HG03039 (cell line): ENCODE data around the gene SETD2.

Experiments used
- ATAC-seq: cut with Tn5 transposase; IDR thresholded peaks from one replicate; pipeline ENCODE4 v1.9.1; 2021; ENCODE audit warnings: mild to moderate bottlenecking, moderate library complexity; ENCODE audit not compliant: unreplicated experiment

Gene SETD2

DNA sequence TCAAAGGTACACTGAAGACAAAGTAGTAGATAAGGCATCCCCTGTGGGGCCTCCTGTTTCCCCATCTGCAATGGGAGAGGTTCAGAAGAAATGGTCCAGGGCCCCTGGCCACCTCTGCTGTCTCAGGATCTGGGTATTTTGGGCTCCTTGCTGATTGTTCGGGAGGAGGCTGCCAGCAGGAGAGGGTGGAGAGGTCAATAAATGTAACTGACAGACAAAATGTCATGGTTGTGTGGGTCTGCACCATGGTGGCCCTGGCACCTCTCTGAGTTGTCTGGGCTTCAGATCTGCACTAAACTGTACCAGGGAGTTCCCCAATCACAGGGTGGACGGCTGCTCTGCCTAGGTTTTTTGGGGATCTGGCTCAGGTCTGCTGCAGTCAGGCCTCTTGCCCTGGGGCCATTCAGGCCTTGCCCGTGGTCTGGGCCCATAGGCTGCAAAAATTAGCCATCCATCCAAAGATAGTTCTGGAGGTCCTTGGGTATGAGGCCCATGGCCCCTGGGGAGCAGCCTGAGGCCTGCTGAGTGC is 177.1 kb downstream of the SETD2 start:
- ATAC-seq = no peak

GRCh38 chr3:46986055-46986730 is 177.7 kb downstream of the SETD2 start:
- ATAC-seq = no peak

- no peak for ATAC-seq
Observed at GRCh38 chr3:46985588-46985987, 178.3 kb downstream of the SETD2 start.

DNA sequence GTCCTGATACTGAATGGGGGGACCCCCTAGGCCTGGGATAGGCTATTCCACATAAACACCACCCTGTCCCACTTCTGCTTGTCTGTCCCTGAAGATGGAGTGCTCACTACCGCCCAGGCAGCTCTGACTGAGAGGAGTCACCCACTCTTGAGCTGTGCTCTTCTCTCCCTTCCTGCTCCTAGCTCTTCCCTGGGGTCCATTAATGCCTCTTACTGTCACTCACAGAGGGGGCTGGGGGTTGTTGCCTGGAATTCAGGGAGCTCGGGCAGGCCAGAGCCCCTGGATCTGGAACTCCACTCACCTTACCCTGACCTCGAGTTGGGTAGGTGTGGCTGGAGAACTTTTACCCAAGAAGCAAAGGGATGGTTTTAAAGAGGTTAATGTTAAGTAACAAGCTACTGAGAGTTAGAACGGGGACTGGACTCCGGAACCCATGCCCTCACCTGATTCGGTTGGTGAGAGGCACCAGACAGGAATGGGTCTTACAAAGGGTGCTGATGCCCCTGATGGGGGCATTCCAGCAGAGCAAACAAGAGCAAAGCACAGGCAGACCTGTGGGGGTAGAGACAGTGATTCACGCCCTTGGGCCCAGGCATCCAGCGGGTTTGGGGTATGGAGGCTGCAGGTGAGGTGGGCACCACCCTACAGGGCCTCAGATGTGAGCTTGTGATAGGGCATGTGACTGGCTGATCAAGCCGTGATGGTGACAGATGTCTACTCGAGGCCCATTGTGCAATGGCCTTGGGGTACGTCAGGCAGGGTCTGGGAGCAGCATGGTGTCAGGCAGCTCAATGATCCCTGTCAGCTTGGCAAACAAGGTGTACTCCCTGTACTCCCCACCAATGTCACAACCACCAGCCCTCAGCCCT is 179.1 kb downstream of the SETD2 start:
- ATAC-seq = no peak

GRCh38 chr3:46982546-46982945 is 181.4 kb downstream of the SETD2 start:
- ATAC-seq = no peak

DNA sequence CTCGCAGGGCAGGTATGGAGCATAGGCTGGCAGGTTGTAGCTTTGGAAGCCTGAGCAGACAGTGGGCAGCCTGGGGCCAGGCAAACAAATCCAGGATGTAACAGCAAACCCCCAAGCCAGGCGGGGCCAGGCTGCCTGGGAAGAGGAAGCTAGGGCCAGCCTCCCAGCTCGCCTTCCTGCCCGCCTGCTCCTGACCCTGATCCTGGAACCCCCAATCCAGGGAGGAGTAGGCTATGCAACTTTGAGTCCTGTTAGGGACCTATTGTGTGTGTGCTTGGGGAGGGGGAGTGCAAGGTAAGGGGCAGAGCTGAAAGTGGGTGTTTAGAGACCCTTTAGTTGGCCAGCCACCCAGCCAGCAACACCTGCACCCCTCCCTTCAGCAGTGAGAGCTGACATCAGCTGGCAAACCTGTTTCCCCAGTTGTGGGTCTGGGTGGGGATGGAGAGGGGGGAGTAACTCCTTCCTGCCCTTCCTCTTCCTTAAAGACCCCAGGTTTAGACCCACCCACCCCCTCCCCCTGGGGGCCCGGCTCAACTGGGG is 181.9 kb downstream of the SETD2 start:
- ATAC-seq = no peak

GRCh38 chr3:46979958-46980497 is 183.9 kb downstream of the SETD2 start:
- ATAC-seq = peak; percentile 1

- ATAC-seq = peak; percentile 58
Observed at GRCh38 chr3:46978985-46979944, 184.6 kb downstream of the SETD2 start, which contains the start of gene NBEAL2. Gene NBEAL2 (plus strand): TSS chr3:46979666. CDS start chr3:46979862, 196 bp downstream.

- no peak for ATAC-seq
Observed at GRCh38 chr3:46978381-46978780, 185.5 kb downstream of the SETD2 start.

- no peak for ATAC-seq
Observed at GRCh38 chr3:46977811-46978195, 186.1 kb downstream of the SETD2 start.

DNA sequence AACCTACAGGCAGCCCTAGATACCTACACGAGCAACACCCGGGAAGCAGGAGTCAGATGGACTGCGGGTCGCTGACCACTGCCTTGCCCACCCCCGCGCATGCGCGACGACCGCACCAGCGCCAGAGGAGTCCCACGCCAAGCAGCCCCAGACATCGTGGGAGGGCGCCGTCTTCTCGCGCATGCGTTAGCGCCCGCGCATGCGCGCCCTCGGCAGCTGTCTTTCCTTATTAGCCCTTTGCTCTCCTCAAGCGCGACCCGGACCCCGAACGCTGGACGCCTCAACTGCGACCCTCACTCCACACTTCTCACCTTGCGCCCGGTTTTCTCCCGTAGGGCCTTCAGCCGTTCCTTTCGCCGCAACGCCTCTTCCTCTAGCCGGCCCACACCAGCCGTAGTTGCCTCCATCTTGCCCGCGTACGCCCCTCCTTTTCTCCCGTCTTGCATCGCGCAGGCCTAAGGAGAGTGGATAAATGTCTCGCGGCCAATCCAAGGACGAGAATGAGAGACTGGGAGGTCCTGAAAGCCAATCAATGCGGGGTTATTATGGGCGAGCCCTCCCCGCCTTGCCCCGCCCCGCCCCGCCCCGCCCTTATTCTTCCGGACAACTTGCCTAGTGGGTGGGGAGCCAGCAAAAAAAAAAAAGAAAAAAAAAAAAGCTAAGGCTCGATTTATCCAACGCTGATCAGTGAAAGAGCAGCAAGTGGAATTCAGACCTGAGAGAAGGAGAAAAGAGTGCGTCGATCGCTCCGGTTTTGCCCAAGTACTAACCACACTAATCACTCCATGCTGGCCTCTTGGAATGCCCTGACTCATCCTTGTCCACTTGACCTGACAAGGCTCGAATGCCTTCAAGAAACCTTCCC is 187.4 kb downstream of the SETD2 start, which contains the start of gene CCDC12:
TSS of gene CCDC12 (minus strand) at position 420 of the 865 bp plus-strand sequence. CDS start at position 407, 13 bp downstream.
- peak; percentile 52 for ATAC-seq

DNA sequence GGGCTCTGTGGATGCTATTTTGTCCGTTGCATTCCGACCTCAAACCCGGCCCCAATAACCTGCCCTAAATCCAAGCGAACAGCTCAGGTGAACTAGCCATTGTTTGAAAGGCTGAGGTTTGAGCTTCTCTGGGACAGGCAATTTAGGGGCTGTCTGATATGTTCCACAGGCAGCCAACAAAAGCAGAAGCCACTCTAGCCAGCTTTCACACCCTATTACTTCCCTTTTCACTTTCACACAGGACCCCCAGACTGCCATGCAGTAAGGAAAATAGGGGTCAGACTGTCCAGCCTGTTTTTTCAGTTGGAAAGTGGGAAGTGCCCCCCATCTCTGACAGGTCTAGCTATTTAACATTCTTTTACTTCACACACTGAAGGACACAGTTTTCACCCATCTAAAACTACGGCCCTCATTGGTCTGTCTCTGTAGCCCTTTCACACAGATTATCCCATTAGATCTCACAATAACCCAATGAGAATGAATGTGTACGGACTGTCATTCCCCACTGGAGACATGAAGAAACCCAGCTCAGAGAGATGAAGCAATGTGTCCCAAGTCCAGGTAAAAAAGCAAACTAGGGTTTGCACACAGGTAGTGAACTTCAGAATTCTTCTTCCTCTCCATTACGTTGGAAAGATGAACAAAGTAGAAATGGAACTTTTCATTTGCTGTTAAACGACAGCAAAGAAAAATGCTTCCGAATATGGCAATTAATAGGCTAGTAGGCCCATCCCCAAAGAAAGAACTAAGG is 189.3 kb downstream of the SETD2 start:
- no peak for ATAC-seq

DNA sequence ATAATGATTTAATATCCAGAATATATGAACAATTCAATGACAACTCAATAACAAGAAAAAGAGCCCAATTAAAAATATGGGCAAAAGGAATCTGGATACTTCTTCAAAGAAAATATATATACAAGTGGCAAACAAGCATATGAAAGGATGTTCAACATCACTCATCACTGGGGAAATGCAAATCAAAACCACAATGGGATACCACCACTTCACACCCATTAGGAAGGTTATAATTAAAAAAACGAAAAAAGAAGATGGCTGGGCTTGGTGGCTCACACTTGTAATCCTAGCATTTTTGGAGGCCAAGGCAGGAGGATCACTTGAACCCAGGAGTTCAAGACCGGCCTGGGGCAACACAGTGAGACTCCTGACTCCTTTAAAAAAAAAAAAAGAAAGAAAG is 191.5 kb downstream of the SETD2 start:
- no peak for ATAC-seq

DNA sequence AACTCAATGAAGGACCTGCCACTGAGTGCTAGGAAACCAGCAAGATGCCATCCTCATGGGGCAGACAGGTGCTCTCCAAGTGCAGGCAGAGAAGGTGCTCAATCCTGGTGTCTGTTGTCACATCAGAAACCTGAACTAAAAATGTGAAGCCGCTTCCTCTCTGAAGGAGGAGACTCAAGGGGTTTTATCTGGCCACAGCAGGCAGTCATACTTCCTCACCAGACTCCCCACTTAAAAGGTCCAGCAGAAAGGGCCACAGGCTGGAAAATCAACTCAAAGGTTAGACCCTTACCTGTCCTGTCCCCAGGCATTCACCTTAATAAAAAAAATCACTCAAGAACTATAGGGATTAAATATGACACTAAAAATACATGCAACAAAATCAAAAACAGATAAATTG is 192.2 kb downstream of the SETD2 start:
- no peak for ATAC-seq

DNA sequence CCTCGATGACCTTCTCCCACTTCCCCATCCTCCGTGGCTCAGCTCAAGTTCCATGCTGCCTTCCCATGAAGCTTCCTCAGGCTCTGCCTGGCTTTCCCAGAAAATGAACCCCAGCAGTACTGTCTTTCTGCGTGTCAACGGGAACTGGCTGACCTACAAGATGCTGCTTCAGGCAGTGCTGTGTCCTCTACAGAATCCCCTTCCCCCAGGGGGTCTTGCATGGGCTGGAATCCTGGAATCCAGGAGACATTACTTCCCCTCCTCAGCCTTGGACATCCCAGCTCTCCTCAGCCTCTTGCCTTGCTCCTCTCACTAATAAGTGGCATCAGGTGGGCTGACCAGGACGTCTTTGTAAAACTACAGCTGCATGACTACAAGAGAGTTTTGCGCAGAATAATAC is 192.8 kb downstream of the SETD2 start:
- ATAC-seq = no peak

DNA sequence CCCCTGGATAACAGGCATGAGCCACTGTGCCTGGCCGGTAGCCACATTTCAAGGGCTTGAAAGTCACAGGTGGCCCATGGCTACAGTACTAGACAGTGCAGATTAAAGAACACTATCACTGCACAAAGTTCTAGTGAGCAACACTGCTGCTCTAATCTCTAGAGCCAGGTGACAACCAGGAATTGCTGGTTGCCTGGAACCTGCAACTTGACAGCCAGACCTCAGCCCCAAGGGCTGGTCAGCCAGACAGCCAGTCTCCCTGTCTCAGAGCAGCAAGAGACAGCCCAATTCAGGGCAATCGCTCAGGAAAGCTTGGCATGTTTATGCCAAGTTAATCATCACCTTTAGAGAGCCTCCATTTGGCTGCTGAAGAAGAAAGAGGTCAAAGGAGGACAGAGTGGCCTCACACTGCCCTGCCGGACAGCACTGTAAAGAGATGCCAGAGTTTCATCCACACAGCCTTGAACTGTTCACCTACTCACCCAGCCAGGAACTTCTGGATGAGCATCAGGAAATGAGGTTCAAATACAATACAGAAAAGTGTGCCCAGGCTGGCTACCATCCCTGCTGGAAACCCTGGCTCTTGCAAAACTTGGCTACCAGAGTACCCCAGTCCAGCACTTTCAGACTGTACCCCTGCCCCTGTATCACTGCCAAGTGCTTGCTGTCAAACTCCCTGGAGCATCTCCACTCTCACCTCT is 193.4 kb downstream of the SETD2 start:
- no peak for ATAC-seq

DNA sequence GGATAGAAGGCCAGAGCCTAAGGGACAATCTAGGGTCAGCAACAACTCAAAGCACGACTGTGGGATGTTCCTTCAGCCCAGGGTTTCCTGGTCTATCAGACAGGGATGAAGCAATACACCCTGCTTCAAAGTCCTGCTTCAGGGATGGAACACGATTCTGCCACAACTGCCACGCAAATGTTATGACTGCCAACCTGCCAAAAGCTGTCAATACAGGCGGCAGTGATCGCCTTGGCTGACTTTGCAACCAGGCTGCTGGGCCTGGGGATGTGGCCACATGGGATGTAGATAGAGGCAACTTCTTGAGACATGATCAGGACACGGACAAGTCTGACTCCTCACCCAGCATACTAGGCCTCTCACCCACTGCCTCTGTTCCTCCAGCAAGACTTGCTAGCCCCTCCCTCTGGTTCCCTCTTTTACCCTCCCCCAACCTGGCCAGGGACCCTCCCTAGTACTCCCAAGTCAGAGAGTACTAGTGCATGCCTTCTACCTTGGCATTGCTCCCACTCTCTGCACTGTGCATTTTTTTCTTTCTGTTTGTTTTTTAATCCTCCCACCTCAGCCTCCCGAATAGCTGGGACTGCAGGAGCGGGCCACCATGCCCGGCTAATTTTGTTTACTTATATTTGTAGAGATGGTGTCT is 195.0 kb downstream of the SETD2 start:
- ATAC-seq = no peak
